Thyroid gland (tissue), 4 donors: ENCODE data around the gene TCERG1L.

ENCODE experiments used
- CTCF ChIP-seq, 6 experiments: fragments of 200-600 bp in 3 of 6; fragments of 450-650 bp in 3 of 6; sonication (generic) in 3 of 6; IDR thresholded peaks; one replicate each; pipeline ENCODE4 v1.5.1; 2016 to 2019; ENCODE audit warnings: antibody characterized with exemption in 6 of 6, mild to moderate bottlenecking in 2 of 6, inconsistent platforms in 1 of 6, moderate library complexity in 1 of 6
- POLR2A ChIP-seq, 2 donors: fragments of 450-650 bp; IDR thresholded peaks; one replicate each; pipeline ENCODE4 v1.6.1; 2017; ENCODE audit warnings: antibody characterized with exemption in 2 of 2, mild to moderate bottlenecking in 2 of 2, moderate library complexity in 1 of 2

- TF ChIP-seq CTCF (IDR thresholded peaks at IDR 0.05) (no peak), POLR2A (IDR thresholded peaks at IDR 0.05) (no peak)
These were observed 116.4 kb downstream of the TCERG1L start for GRCh38 chr10:131195116-131195515.
